ENCODE data around the gene NMT1. TPM values are rescaled to one million over a fixed set of nuclear protein-coding genes. Genes with fewer than 3 reads are reported as not detected.

NMT1 gene
- total RNA-seq, 1 donor from 2014 or later: 91.4 TPM

DNA sequence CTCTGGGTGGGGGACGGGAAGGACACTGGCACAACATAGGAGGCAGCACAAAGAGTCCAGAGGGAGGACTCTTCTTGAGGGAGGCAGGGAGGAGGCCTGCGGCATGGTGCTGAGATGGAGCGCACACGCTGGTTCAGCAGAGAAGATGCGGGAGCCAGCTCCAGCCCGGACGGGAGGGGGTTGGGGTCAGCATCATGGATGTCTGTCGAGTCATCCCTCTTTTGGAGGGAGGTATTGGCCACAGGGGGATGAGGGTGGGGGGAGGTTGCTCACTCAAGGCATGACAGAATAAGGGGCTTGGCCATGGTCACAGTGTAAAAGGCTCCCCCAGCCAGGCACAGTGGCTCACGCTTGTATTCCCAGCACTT lies 29.0 kb upstream of the NMT1 start:
- Mint-ChIP-seq H3K4me3 (ENCODE audit: unreplicated experiment) (no peak overlapping the region), H3K9me3 (ENCODE audit: low read depth) (no peaks in the 10 kb centered on the region), H3K4me1 (ENCODE audit: low read depth) (no peaks in the 10 kb centered on the region), H3K27me3 (ENCODE audit: low read depth) (no peaks in the 10 kb centered on the region), H3K36me3 (ENCODE audit: low read depth) (peaks cover 15% of the 10 kb centered on the region), H3K27ac (ENCODE audit: unreplicated experiment) (no peak overlapping the region)
- TF ChIP-seq, protein P1, sequence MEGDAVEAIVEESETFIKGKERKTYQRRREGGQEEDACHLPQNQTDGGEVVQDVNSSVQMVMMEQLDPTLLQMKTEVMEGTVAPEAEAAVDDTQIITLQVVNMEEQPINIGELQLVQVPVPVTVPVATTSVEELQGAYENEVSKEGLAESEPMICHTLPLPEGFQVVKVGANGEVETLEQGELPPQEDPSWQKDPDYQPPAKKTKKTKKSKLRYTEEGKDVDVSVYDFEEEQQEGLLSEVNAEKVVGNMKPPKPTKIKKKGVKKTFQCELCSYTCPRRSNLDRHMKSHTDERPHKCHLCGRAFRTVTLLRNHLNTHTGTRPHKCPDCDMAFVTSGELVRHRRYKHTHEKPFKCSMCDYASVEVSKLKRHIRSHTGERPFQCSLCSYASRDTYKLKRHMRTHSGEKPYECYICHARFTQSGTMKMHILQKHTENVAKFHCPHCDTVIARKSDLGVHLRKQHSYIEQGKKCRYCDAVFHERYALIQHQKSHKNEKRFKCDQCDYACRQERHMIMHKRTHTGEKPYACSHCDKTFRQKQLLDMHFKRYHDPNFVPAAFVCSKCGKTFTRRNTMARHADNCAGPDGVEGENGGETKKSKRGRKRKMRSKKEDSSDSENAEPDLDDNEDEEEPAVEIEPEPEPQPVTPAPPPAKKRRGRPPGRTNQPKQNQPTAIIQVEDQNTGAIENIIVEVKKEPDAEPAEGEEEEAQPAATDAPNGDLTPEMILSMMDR (IDR thresholded peaks at IDR 0.05): no peak
- DNase-seq (ENCODE audit: low spot score): no peak

DNA sequence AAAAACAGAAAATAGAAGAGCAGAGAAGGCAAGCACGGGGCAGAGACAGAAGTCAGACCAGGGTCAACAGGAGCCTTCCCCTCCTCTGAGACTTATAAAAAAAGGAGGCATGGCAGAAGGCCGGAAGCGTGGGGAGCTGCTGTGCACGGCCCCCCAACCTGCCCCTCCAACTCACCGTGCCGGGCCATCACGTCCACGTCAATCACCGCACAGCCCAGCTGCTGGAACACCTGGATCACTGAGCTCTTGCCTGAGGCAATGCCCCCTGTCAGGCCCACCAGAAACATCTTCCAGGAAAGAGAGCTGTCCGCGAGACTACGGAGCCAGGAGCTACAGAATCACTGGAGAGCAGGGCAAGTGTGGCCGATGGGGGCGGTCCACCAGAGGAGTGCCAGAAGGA lies 26.5 kb upstream of the NMT1 start:
- Mint-ChIP-seq H3K9me3 (ENCODE audit: low read depth) (no peaks in the 10 kb centered on the region), H3K4me1 (ENCODE audit: low read depth) (no peaks in the 10 kb centered on the region), H3K27ac (ENCODE audit: unreplicated experiment) (no peak overlapping the region), H3K27me3 (ENCODE audit: low read depth) (no peaks in the 10 kb centered on the region), H3K36me3 (ENCODE audit: low read depth) (peaks cover 16% of the 10 kb centered on the region), H3K4me3 (ENCODE audit: unreplicated experiment) (no peak overlapping the region)
- TF ChIP-seq, protein P1 (IDR thresholded peaks at IDR 0.05): no peak
- no peak for DNase-seq (ENCODE audit: low spot score)

DNA sequence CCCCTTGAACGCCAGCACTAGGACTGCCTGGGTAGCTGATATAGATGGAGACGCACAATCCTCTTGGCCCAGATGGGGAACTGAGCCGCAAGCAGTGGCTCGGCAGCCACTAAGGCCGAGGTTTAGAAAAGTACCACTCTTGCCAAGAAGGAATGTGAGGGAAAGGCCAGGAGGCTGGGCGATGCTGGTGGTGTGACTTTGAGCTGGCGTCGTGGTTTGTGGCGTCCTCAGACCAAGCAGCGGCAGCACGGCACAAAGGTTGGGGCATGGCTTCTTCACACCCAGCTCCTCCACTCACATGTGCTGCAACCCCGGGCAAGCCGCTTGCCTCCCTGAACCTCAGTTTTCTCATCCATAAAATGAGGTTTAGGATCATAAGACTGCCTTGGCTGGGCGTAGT lies 25.3 kb upstream of the NMT1 start:
- Mint-ChIP-seq H3K4me1 (ENCODE audit: low read depth) (no peaks in the 10 kb centered on the region), H3K27me3 (ENCODE audit: low read depth) (no peaks in the 10 kb centered on the region), H3K36me3 (ENCODE audit: low read depth) (peaks cover 14% of the 10 kb centered on the region), H3K9me3 (ENCODE audit: low read depth) (no peaks in the 10 kb centered on the region), H3K4me3 (ENCODE audit: unreplicated experiment) (no peak overlapping the region), H3K27ac (ENCODE audit: unreplicated experiment) (no peak overlapping the region)
- TF ChIP-seq, protein P1 (IDR thresholded peaks at IDR 0.05): no peak
- DNase-seq (ENCODE audit: low spot score): no peak

DNA sequence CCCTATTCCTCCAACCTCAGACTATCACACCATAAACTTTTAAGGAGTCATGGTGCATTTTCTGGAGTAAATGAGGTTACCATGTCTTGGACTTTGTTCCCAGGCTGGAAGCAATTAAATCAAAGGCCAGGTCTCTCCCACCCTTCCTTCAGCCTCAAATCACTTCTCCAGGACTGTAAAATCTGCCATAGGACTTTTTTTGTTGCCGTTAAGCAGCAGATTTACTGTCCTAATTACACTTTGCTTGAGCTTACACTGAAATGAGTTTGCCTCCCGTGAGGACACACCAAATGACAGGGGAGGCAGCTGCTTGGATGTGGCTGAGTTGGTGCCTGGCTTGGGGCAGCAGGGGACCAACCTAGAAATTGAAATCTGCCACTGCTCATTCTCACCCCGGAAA lies 24.4 kb upstream of the NMT1 start:
- no peak for DNase-seq (ENCODE audit: low spot score)
- TF ChIP-seq, protein P1 (IDR thresholded peaks at IDR 0.05): no peak
- Mint-ChIP-seq H3K4me3 (ENCODE audit: unreplicated experiment) (no peak overlapping the region), H3K27me3 (ENCODE audit: low read depth) (no peaks in the 10 kb centered on the region), H3K27ac (ENCODE audit: unreplicated experiment) (no peak overlapping the region), H3K4me1 (ENCODE audit: low read depth) (no peaks in the 10 kb centered on the region), H3K9me3 (ENCODE audit: low read depth) (no peaks in the 10 kb centered on the region), H3K36me3 (ENCODE audit: low read depth) (peaks cover 14% of the 10 kb centered on the region)

DNA sequence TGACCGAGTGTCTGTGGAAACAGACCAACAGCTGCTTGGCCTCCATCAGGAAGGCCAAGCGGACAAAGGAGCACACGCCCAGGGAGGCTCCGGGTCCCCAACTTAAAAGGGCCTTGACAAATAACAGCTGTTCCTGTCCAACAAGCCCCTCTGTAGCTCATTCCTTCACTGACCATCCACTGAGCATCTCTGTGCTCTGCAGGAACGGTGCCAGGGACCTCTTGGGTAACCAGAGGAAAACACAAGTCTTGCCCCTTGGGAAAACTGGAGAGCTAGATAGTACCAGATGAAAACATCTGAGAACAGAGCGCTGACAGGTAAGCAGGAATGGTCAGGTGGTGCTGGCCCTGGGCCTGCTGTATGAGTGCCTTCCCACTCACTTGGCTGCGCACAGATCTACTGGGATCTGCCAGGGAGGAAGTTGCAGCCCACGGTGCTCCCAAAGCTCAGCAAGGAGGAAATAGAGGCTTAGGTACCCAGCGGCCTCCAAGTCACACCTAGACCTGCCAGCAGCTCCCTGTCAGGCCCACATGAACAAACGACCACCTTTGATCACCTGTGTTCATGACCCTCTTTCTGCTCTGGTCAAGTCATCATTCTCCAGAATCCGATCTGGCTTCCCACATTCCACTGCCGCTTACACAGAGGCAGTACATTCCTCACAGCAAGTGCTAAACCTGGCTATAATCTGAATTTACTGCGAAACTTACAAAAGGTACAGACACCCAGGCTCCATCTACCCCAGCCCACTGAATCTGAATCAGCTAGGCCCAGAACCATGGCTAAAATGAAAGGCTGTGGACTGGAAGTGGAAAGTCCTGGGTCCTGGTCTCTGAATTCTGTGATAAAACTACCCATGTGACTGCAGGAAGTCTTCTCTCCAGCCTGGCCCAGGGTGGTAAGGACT lies 22.1 kb upstream of the NMT1 start:
- no peaks in the 10 kb centered on the region for H3K9me3 Mint-ChIP-seq (ENCODE audit: low read depth)
- H3K27ac Mint-ChIP-seq (ENCODE audit: unreplicated experiment): no peak overlapping the region
- H3K4me3 Mint-ChIP-seq (ENCODE audit: unreplicated experiment): no peak overlapping the region
- H3K4me1 Mint-ChIP-seq (ENCODE audit: low read depth): peaks cover 19% of the 10 kb centered on the region
- TF ChIP-seq, protein P1 (IDR thresholded peaks at IDR 0.05): no peak
- no peaks in the 10 kb centered on the region for H3K27me3 Mint-ChIP-seq (ENCODE audit: low read depth)
- peaks cover 6% of the 10 kb centered on the region for H3K36me3 Mint-ChIP-seq (ENCODE audit: low read depth)
- no peak for DNase-seq (ENCODE audit: low spot score)
